Mesenchymal stem cell (in vitro differentiated cells and primary cell): Measurements from ENCODE around the gene CCNL1.

Experiments used
- DNase-seq: peaks from one replicate; pipeline ENCODE4 v3.0.0-alpha.2; 2013
- H2AFZ ChIP-seq: one replicate; pipeline ENCODE4 v1.6.1; 2013; ENCODE audit warnings: low read depth, mild to moderate bottlenecking, control low read depth, inconsistent platforms, low read length, moderate library complexity
- H2AK5ac ChIP-seq: 2 replicates; pipeline ENCODE4 v1.6.1; 2013; ENCODE audit warnings: low read length, moderate library complexity, mild to moderate bottlenecking, inconsistent platforms; ENCODE audit not compliant: severe bottlenecking
- H2BK120ac ChIP-seq: one replicate; pipeline ENCODE4 v1.6.1; 2013; ENCODE audit warnings: low read depth, mild to moderate bottlenecking, inconsistent platforms, low read length, moderate library complexity
- H2BK12ac ChIP-seq, 2 experiments: one replicate each; pipeline ENCODE4 v1.6.1; 2013; ENCODE audit warnings: inconsistent platforms in 2 of 2, low read length in 2 of 2, mild to moderate bottlenecking in 2 of 2, moderate library complexity in 2 of 2, control low read depth in 1 of 2
- H2BK15ac ChIP-seq: one replicate; pipeline ENCODE4 v1.6.1; 2013; ENCODE audit warnings: mild to moderate bottlenecking, low read depth, inconsistent platforms; ENCODE audit not compliant: poor library complexity, severe bottlenecking
- H2BK5ac ChIP-seq: 2 replicates; pipeline ENCODE4 v1.6.1; 2013; ENCODE audit warnings: low read depth, mild to moderate bottlenecking, low read length, control low read depth, inconsistent platforms; ENCODE audit not compliant: poor library complexity, severe bottlenecking
- H3K14ac ChIP-seq, 2 experiments: one replicate each; pipeline ENCODE4 v1.6.1; 2013; ENCODE audit warnings: inconsistent platforms in 2 of 2, low read length in 2 of 2, control low read depth in 1 of 2, mild to moderate bottlenecking in 1 of 2, moderate library complexity in 1 of 2
- H3K18ac ChIP-seq, 2 experiments: one replicate each; pipeline ENCODE4 v1.6.1; 2013; ENCODE audit warnings: inconsistent platforms in 2 of 2, low read length in 2 of 2, control low read depth in 1 of 2, low read depth in 1 of 2, mild to moderate bottlenecking in 1 of 2
- H3K23ac ChIP-seq, 2 experiments: one replicate each; pipeline ENCODE4 v1.6.1; 2013; ENCODE audit warnings: inconsistent platforms in 2 of 2, low read length in 2 of 2, mild to moderate bottlenecking in 2 of 2, moderate library complexity in 2 of 2, control low read depth in 1 of 2
- H3K27ac ChIP-seq: 2 replicates; pipeline ENCODE4 v1.5.1; 2013; ENCODE audit warnings: mild to moderate bottlenecking, moderate library complexity, low read length, control low read depth, inconsistent platforms; ENCODE audit not compliant: poor library complexity, severe bottlenecking
- H3K27me3 ChIP-seq, 2 experiments: 2 replicates each; pipeline versions ENCODE4 v1.6.1 to v1.7.0; 2013; ENCODE audit warnings: low read length in 2 of 2, mild to moderate bottlenecking in 2 of 2, moderate library complexity in 2 of 2, control low read depth in 1 of 2, inconsistent platforms in 1 of 2; ENCODE audit not compliant: control insufficient read depth in 1 of 2, insufficient read depth in 1 of 2
- H3K36me3 ChIP-seq, 2 experiments: 2 replicates each; pipeline versions ENCODE4 v1.6.1 to v1.7.0; 2013; ENCODE audit warnings: low read length in 2 of 2, control low read depth in 1 of 2, inconsistent platforms in 1 of 2, low read depth in 1 of 2, mild to moderate bottlenecking in 1 of 2; ENCODE audit not compliant: insufficient read depth in 2 of 2, control insufficient read depth in 1 of 2
- H3K4ac ChIP-seq, 2 experiments: one replicate each; pipeline ENCODE4 v1.6.1; 2013; ENCODE audit warnings: inconsistent platforms in 2 of 2, low read length in 2 of 2, mild to moderate bottlenecking in 2 of 2, moderate library complexity in 2 of 2, control low read depth in 1 of 2, low read depth in 1 of 2
- H3K4me1 ChIP-seq: 2 replicates; pipeline ENCODE4 v1.6.1; 2013; ENCODE audit warnings: low read depth, low read length, control low read depth; ENCODE audit not compliant: control insufficient read depth, insufficient read depth
- H3K4me2 ChIP-seq: 2 replicates; pipeline ENCODE4 v1.6.1; 2013; ENCODE audit warnings: low read length, mild to moderate bottlenecking, inconsistent platforms; ENCODE audit not compliant: poor library complexity, severe bottlenecking
- H3K4me3 ChIP-seq, 2 experiments: 2 replicates each; pipeline versions ENCODE4 v1.5.1 to v1.7.0; 2013; ENCODE audit warnings: low read length in 2 of 2, mild to moderate bottlenecking in 2 of 2, control low read depth in 1 of 2, low read depth in 1 of 2; ENCODE audit not compliant: insufficient read depth in 1 of 2
- H3K79me1 ChIP-seq: replicated peaks from 2 replicates; pipeline ENCODE4 v1.6.1; 2013; ENCODE audit warnings: mild to moderate bottlenecking, control low read depth, low read length, inconsistent platforms; ENCODE audit not compliant: poor library complexity, severe bottlenecking
- H3K9ac ChIP-seq: 2 replicates; pipeline ENCODE4 v1.7.0; 2013; ENCODE audit warnings: mild to moderate bottlenecking, low read length, moderate library complexity
- H3K9me3 ChIP-seq: 2 replicates; pipeline ENCODE4 v1.7.0; 2013; ENCODE audit warnings: mild to moderate bottlenecking, low read length; ENCODE audit not compliant: control insufficient read depth
- H4K8ac ChIP-seq: one replicate; pipeline ENCODE4 v1.6.1; 2013; ENCODE audit warnings: inconsistent platforms, mild to moderate bottlenecking, low read length, moderate library complexity
- H4K91ac ChIP-seq: one replicate; pipeline ENCODE4 v1.6.1; 2013; ENCODE audit warnings: mild to moderate bottlenecking, low read length, inconsistent platforms
- WGBS: methylation state at CpG from one replicate; pipeline ENCODE4 v1.1.7; 2013; ENCODE audit warnings: mixed read lengths; 5-methylcytosine and 5-hydroxymethylcytosine counted together

The CCNL1 gene

GRCh38 chr3:157126365-157126764, 33.6 kb downstream of the CCNL1 start:
- Histone ChIP-seq H2BK5ac (no peak overlapping the region), H2BK120ac (no peak overlapping the region), H4K91ac (no peak overlapping the region), H2AK5ac (peak overlapping the region; percentile 40), H3K27me3 (no peaks in the 10 kb centered on the region), H3K4ac (no peak overlapping the region), H3K79me1 (no peaks in the 10 kb centered on the region), H2BK12ac (no peak overlapping the region), H3K27ac (no peak overlapping the region), H4K8ac (no peak overlapping the region), H3K4me1 (peaks cover 35% of the 10 kb centered on the region), H3K23ac (peak overlapping the region in 1 of 2 experiments; percentile 14), H3K4me3 (no peak overlapping the region), H3K14ac (no peak overlapping the region), H2AFZ (no peak overlapping the region), H2BK15ac (no peak overlapping the region), H3K9me3 (no peaks in the 10 kb centered on the region), H3K18ac (no peak overlapping the region), H3K9ac (no peak overlapping the region), H3K4me2 (no peak overlapping the region), H3K36me3 (no peaks in the 10 kb centered on the region)
- 100% methylated on average over 1 of the region's 1 CpG for WGBS
- DNase-seq, result no peak

GRCh38 chr3:157125101-157125500, 34.8 kb downstream of the CCNL1 start:
- Histone ChIP-seq H3K14ac (peak overlapping the region in 1 of 2 experiments; percentile 80), H3K9me3 (no peaks in the 10 kb centered on the region), H2AFZ (no peak overlapping the region), H2BK5ac (no peak overlapping the region), H3K4me3 (no peak overlapping the region), H2BK120ac (no peak overlapping the region), H4K8ac (no peak overlapping the region), H3K4ac (no peak overlapping the region), H3K27me3 (no peaks in the 10 kb centered on the region), H4K91ac (peak overlapping the region; percentile 18), H2BK15ac (no peak overlapping the region), H3K9ac (no peak overlapping the region), H3K23ac (no peak overlapping the region), H3K4me1 (peaks cover 26% of the 10 kb centered on the region), H3K27ac (no peak overlapping the region), H3K4me2 (no peak overlapping the region), H3K79me1 (no peaks in the 10 kb centered on the region), H2AK5ac (peak overlapping the region; percentile 44), H2BK12ac (peak overlapping the region in 1 of 2 experiments; percentile 11), H3K18ac (no peak overlapping the region), H3K36me3 (no peaks in the 10 kb centered on the region)
- DNase-seq, result no peak

DNA sequence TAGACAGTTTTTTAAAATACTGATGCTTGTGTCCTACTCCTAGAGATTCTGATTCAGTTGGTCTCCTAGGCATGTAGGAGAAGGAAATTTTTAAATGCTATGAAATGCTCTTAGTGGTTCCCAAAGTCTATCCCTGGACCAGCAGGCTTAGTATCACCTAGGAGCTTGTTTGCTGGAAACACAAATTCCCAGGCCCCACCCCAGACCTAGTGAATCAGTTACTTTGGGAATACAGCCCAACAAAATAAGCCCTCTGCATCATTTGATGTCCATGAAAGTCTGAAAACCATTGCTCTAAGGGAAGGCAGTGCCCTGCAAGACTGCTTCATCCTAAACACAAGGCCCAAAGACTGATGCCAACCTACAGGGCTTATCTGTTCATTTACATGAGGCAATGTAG, 36.3 kb downstream of the CCNL1 start:
- Histone ChIP-seq H2BK120ac (no peak overlapping the region), H2AFZ (no peak overlapping the region), H3K4me3 (no peak overlapping the region), H2BK15ac (no peak overlapping the region), H4K91ac (no peak overlapping the region), H3K9ac (no peak overlapping the region), H3K14ac (no peak overlapping the region), H2BK5ac (no peak overlapping the region), H3K36me3 (no peaks in the 10 kb centered on the region), H2BK12ac (no peak overlapping the region), H3K79me1 (no peaks in the 10 kb centered on the region), H3K23ac (no peak overlapping the region), H3K4ac (no peak overlapping the region), H3K4me2 (no peak overlapping the region), H3K27me3 (no peaks in the 10 kb centered on the region), H3K27ac (no peak overlapping the region), H2AK5ac (no peak overlapping the region), H3K9me3 (no peaks in the 10 kb centered on the region), H4K8ac (no peak overlapping the region), H3K18ac (no peak overlapping the region), H3K4me1 (peaks cover 15% of the 10 kb centered on the region)
- DNase-seq, result no peak

GRCh38 chr3:157122832-157123427, 37.0 kb downstream of the CCNL1 start:
- Histone ChIP-seq H3K27ac (peak overlapping the region; percentile 76), H3K79me1 (no peaks in the 10 kb centered on the region), H2AFZ (no peak overlapping the region), H3K4me3 (no peak overlapping the region), H3K27me3 (no peaks in the 10 kb centered on the region), H2BK12ac (no peak overlapping the region), H2BK5ac (no peak overlapping the region), H2BK120ac (no peak overlapping the region), H3K18ac (no peak overlapping the region), H2BK15ac (no peak overlapping the region), H3K23ac (no peak overlapping the region), H3K4me1 (peaks cover 10% of the 10 kb centered on the region), H3K14ac (no peak overlapping the region), H3K36me3 (no peaks in the 10 kb centered on the region), H4K91ac (no peak overlapping the region), H2AK5ac (peak overlapping the region; percentile 24), H3K9ac (no peak overlapping the region), H3K4me2 (no peak overlapping the region), H3K4ac (no peak overlapping the region), H4K8ac (no peak overlapping the region), H3K9me3 (no peaks in the 10 kb centered on the region)
- DNase-seq, result no peak
- 64% methylated on average over 3 of the region's 3 CpGs for WGBS
